Breast epithelium (tissue), 4 donors: ENCODE data around the gene QRFP. TPM values are rescaled to one million over a fixed set of nuclear protein-coding genes. Genes with fewer than 3 reads are reported as not detected.

Source experiments
- DNase-seq, 2 donors: peaks; one replicate each; pipeline ENCODE4 v3.0.0-alpha.2; 2019; ENCODE audit warnings: low spot score in 2 of 2
- H3K27ac ChIP-seq, 2 donors: fragments of 200-600 bp; sonication (generic) in 1 of 2; one replicate each; pipeline ENCODE4 v1.5.1; 2016 to 2019; ENCODE audit warnings: mild to moderate bottlenecking in 1 of 2
- H3K27me3 ChIP-seq, 2 donors: fragments of 200-600 bp; sonication (generic) in 1 of 2; one replicate each; pipeline versions ENCODE4 v1.5.1 to v1.6.0; 2017 to 2019; ENCODE audit warnings: control low read depth in 1 of 2, mild to moderate bottlenecking in 1 of 2
- H3K36me3 ChIP-seq: fragments of 200-600 bp; one replicate; pipeline ENCODE4 v1.5.1; 2019
- H3K4me1 ChIP-seq, 2 donors: fragments of 200-600 bp; sonication (generic); one replicate each; pipeline ENCODE4 v1.5.1; 2016 to 2019; ENCODE audit warnings: control low read depth in 1 of 2
- H3K4me3 ChIP-seq, 3 donors: fragments of 200-600 bp; sonication (generic); 1 replicate in 2 of 3; 2 replicates in 1 of 3; pipeline ENCODE4 v1.5.1; 2016 to 2019; ENCODE audit warnings: mild to moderate bottlenecking in 3 of 3, moderate library complexity in 2 of 3
- H3K9me3 ChIP-seq, 2 donors: fragments of 200-600 bp; sonication (generic) in 1 of 2; one replicate each; pipeline ENCODE4 v1.5.1; 2016 to 2019; ENCODE audit warnings: control low read depth in 1 of 2
- CTCF ChIP-seq, 3 donors: fragments of 450-650 bp; IDR thresholded peaks; one replicate each; pipeline ENCODE4 v1.5.1; 2016 to 2017; ENCODE audit warnings: antibody characterized with exemption in 3 of 3, mild to moderate bottlenecking in 3 of 3, moderate library complexity in 3 of 3
- POLR2A ChIP-seq: fragments of 450-650 bp; IDR thresholded peaks from one replicate; pipeline ENCODE4 v1.6.1; 2016; ENCODE audit warnings: antibody characterized with exemption, mild to moderate bottlenecking, moderate library complexity
- POLR2AphosphoS5 ChIP-seq, 3 donors: sonication (generic); formaldehyde crosslinking; IDR thresholded peaks; one replicate each; pipeline ENCODE4 v1.6.1; 2017; ENCODE audit warnings: antibody characterized with exemption in 3 of 3
- intact Hi-C: fragments of 100-400 bp; cut with DNase I; formaldehyde crosslinking; loops from one replicate; pipeline ENCODE4 v1.15.1; 2023; ENCODE audit warnings: low total_unique reads
- total RNA-seq, 3 donors: library from RNA; depleted of rRNA; stranded (reverse); fragments of >200 nt; gene quantifications; one replicate each; pipeline ENCODE4 v1.1.0, GENCODE V29; 2016

QRFP gene
- total RNA-seq, 3 donors from 2014 or later = not detected

- intact Hi-C loops = loop anchor here (5.0 kb wide), 1 partner anchor 445 kb away; no protein-coding TSS in a partner anchor
- peaks cover 7 to 65% of the 10 kb centered on the region in 2 donors for H3K27me3 ChIP-seq
Observed at GRCh38 chr9:130942679-130943078, 46.1 kb upstream of the QRFP start.

GRCh38 chr9:130942084-130942483 lies 45.5 kb upstream of the QRFP start:
- peaks cover 7 to 67% of the 10 kb centered on the region in 2 donors for H3K27me3 ChIP-seq
- DNase-seq = no peak

More at GRCh38 chr9:130942679-130943078, 46.1 kb upstream of the QRFP start:
- no peaks in the 10 kb centered on the region for H3K36me3 ChIP-seq
- no peaks in the 10 kb centered on the region for H3K9me3 ChIP-seq
- DNase-seq = no peak
- no peak for TF ChIP-seq POLR2A
- TF ChIP-seq CTCF (IDR thresholded peaks at IDR 0.05) = no peak
- TF ChIP-seq POLR2AphosphoS5 (IDR thresholded peaks at IDR 0.05) = no peak
- H3K4me3 ChIP-seq = no peak overlapping the region
- no peak overlapping the region for H3K27ac ChIP-seq
- H3K4me1 ChIP-seq = peaks cover 9 to 16% of the 10 kb centered on the region in 2 donors

DNA sequence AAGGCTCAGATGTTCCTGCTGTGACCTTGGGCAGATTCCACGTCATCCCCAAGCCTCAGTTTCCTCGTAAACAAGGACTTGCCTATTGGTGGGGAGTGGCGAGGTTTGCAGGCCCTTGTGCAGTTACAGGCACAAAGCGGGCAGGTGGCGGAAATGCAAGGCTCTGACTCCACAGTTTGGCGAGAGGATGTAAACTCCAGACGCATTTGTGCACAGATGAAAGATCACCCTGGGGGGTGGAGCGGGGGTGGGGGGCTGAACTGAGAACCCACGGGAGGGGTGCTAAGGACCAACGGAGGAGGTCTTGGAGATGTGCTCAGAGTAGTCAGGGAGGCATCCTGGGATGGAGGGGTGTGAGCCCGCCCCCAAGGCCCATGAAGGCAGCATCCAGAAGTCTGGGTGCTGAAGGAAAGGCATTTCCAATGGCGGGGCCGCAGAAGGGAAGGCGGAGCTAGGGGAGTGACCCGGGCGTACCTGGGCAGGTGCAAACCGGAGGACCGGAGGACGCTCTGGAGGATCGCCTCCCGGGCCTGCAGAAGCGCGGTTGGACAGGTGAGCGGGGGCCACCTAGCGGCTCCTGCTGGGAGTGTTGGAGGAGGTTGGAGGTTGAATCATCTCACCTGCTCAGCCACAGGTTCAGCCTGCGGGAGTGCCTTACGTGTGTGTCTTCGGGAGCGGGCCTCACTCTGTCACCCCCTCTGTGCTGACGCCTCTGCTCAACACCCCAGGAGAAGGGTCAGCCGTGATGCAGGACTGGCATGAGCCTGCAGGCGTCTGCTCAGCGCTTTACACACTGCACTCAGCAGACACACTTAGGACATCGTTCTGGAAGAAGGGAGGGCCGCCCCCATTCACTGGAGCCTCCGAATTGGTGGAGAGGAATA lies 44.3 kb upstream of the QRFP start:
- peaks cover 7 to 73% of the 10 kb centered on the region in 2 donors for H3K27me3 ChIP-seq

More at GRCh38 chr9:130942084-130942483, 45.5 kb upstream of the QRFP start:
- intact Hi-C loops = loop anchor here (5.0 kb wide), 1 partner anchor 445 kb away; no protein-coding TSS in a partner anchor
- Histone ChIP-seq H3K27ac (no peak overlapping the region), H3K4me3 (no peak overlapping the region), H3K9me3 (no peaks in the 10 kb centered on the region), H3K4me1 (peaks cover 9 to 16% of the 10 kb centered on the region in 2 donors), H3K36me3 (no peaks in the 10 kb centered on the region)
- TF ChIP-seq POLR2AphosphoS5 (IDR thresholded peaks at IDR 0.05) (no peak), POLR2A (no peak), CTCF (IDR thresholded peaks at IDR 0.05) (no peak)

GRCh38 chr9:130940027-130940549 lies 43.5 kb upstream of the QRFP start:
- H3K36me3 ChIP-seq = no peaks in the 10 kb centered on the region
- H3K27me3 ChIP-seq = peaks cover 7 to 81% of the 10 kb centered on the region in 2 donors
- TF ChIP-seq POLR2A (no peak), CTCF (IDR thresholded peaks at IDR 0.05) (no peak), POLR2AphosphoS5 (IDR thresholded peaks at IDR 0.05) (no peak)
- DNase-seq = no peak
- H3K4me1 ChIP-seq = peaks cover 9 to 16% of the 10 kb centered on the region in 2 donors
- intact Hi-C loops = loop anchor here (5.0 kb wide), 1 partner anchor 443 kb away; no protein-coding TSS in a partner anchor
- peak overlapping the region in 2 of 3 donors; percentile 51 to 68 for H3K4me3 ChIP-seq
- H3K9me3 ChIP-seq = no peaks in the 10 kb centered on the region
- H3K27ac ChIP-seq = no peak overlapping the region

More for the DNA sequence above, 44.3 kb upstream of the QRFP start:
- intact Hi-C loops = loop anchor here (5.0 kb wide), 1 partner anchor 444 kb away; no protein-coding TSS in a partner anchor
- no peaks in the 10 kb centered on the region for H3K36me3 ChIP-seq
- H3K27ac ChIP-seq = no peak overlapping the region
- peak; percentile 73 to 84 for DNase-seq
- peak; percentile 64 to 90 (median 86) for TF ChIP-seq CTCF (IDR thresholded peaks at IDR 0.05)
- no peak for TF ChIP-seq POLR2AphosphoS5 (IDR thresholded peaks at IDR 0.05)
- no peaks in the 10 kb centered on the region for H3K9me3 ChIP-seq
- no peak overlapping the region for H3K4me3 ChIP-seq
- peaks cover 9 to 16% of the 10 kb centered on the region in 2 donors for H3K4me1 ChIP-seq
